ENCODE measurements around the gene ZNRF3. TPM values are rescaled to one million over a fixed set of nuclear protein-coding genes. Genes with fewer than 3 reads are reported as not detected.

ZNRF3 gene
- polyA plus RNA-seq, 3 donors = 0.13 TPM; not detected in 2

- intact Hi-C loops (cut with micrococcal nuclease) = loop anchor here (2.0 to 10.0 kb wide), 2 partner anchors 71 kb away; no protein-coding TSS in a partner anchor
- H2AFZ ChIP-seq (ENCODE audit: insufficient read depth, low read depth, low read length, poor library complexity, severe bottlenecking) = no peak overlapping the region
- Mint-ChIP-seq H3K9me3 (peaks cover 0 to 6% (median 0%) of the 10 kb centered on the region in 7 donors), H3K4me1 (peaks cover 10% of the 10 kb centered on the region), H3K36me3 (no peaks in the 10 kb centered on the region), H3K27me3 (ENCODE audit: low read depth in 3 of 3) (peaks cover 0 to 6% (median 4%) of the 10 kb centered on the region in 3 donors), H3K4me3 (peak overlapping the region in 1 of 2 donors; percentile 84), H3K27ac (peak overlapping the region; percentile 80 to 97 (median 90))
- no peak overlapping the region for H3K4me3 ChIP-seq (replicated peaks in 1 of 3; ENCODE audit: low read depth in 2 of 3, low read length in 3 of 3)
- peak overlapping the region; percentile 7 for H3K4me2 ChIP-seq (replicated peaks; ENCODE audit: extremely low read depth, low read length, poor library complexity, severe bottlenecking)
- no peak overlapping the region for H3K9ac ChIP-seq (ENCODE audit: insufficient read depth, low read length, poor library complexity, severe bottlenecking)
- TF ChIP-seq CTCF (IDR thresholded peaks at IDR 0.05) = no peak
- no peaks in the 10 kb centered on the region for H3K9me3 ChIP-seq (replicated peaks in 1 of 2; ENCODE audit: control insufficient read depth in 1 of 2, insufficient read depth in 1 of 2, low read length in 2 of 2)
- peak overlapping the region; percentile 40 to 69 for H3K27ac ChIP-seq (ENCODE audit: low read depth in 1 of 2, low read length in 2 of 2)
- WGBS (ENCODE audit: insufficient coverage) = 32% methylated on average over 3 of the region's 5 CpGs
- H4K20me1 ChIP-seq (ENCODE audit: insufficient read depth, low read length) = no peaks in the 10 kb centered on the region
- H3K27me3 ChIP-seq (ENCODE audit: control insufficient read depth in 2 of 2, insufficient read depth in 2 of 2, low read length in 2 of 2) = peaks cover 0 to 2% of the 10 kb centered on the region in 2 donors
- H3K79me2 ChIP-seq (ENCODE audit: insufficient read depth, low read length) = no peaks in the 10 kb centered on the region
- H3K4me1 ChIP-seq (ENCODE audit: control insufficient read depth in 1 of 2, insufficient read depth in 2 of 2, low read length in 2 of 2) = peaks cover 12 to 15% of the 10 kb centered on the region in 2 donors
- no peaks in the 10 kb centered on the region for H3K36me3 ChIP-seq (replicated peaks in 1 of 2; ENCODE audit: control insufficient read depth in 1 of 2, insufficient read depth in 2 of 2, low read length in 2 of 2)
- peak; percentile 72 to 90 (median 73) for DNase-seq
These were observed 200.7 kb downstream of the ZNRF3 start for GRCh38 chr22:29083933-29084591.

GRCh38 chr22:29087012-29087411, 203.6 kb downstream of the ZNRF3 start:
- Histone ChIP-seq H4K20me1 (ENCODE audit: insufficient read depth, low read length) (no peaks in the 10 kb centered on the region), H3K4me1 (ENCODE audit: control insufficient read depth in 1 of 2, insufficient read depth in 2 of 2, low read length in 2 of 2) (peaks cover 12 to 15% of the 10 kb centered on the region in 2 donors), H3K79me2 (ENCODE audit: insufficient read depth, low read length) (no peaks in the 10 kb centered on the region), H3K4me2 (replicated peaks; ENCODE audit: extremely low read depth, low read length, poor library complexity, severe bottlenecking) (no peak overlapping the region), H3K9me3 (replicated peaks in 1 of 2; ENCODE audit: control insufficient read depth in 1 of 2, insufficient read depth in 1 of 2, low read length in 2 of 2) (no peaks in the 10 kb centered on the region), H3K36me3 (replicated peaks in 1 of 2; ENCODE audit: control insufficient read depth in 1 of 2, insufficient read depth in 2 of 2, low read length in 2 of 2) (no peaks in the 10 kb centered on the region), H3K27me3 (ENCODE audit: control insufficient read depth in 2 of 2, insufficient read depth in 2 of 2, low read length in 2 of 2) (peaks cover 2% of the 10 kb centered on the region in 2 donors), H3K9ac (ENCODE audit: insufficient read depth, low read length, poor library complexity, severe bottlenecking) (no peak overlapping the region), H3K27ac (ENCODE audit: low read depth in 1 of 2, low read length in 2 of 2) (no peak overlapping the region), H3K4me3 (replicated peaks in 1 of 3; ENCODE audit: low read depth in 2 of 3, low read length in 3 of 3) (no peak overlapping the region), H2AFZ (ENCODE audit: insufficient read depth, low read depth, low read length, poor library complexity, severe bottlenecking) (no peak overlapping the region)
- Mint-ChIP-seq H3K4me1 (peaks cover 13% of the 10 kb centered on the region), H3K9me3 (peaks cover 0 to 6% (median 0%) of the 10 kb centered on the region in 7 donors), H3K27me3 (ENCODE audit: low read depth in 3 of 3) (peaks cover 5 to 9% (median 7%) of the 10 kb centered on the region in 3 donors), H3K4me3 (no peak overlapping the region), H3K27ac (no peak overlapping the region), H3K36me3 (no peaks in the 10 kb centered on the region)
- no CpG with 5 or more reads among the region's 2 CpGs for WGBS (ENCODE audit: insufficient coverage)
- intact Hi-C loops (cut with micrococcal nuclease) = loop anchor here in 1 of 2 donors (10.0 kb wide), 1 partner anchor 68 kb away; no protein-coding TSS in a partner anchor
- DNase-seq = no peak
- TF ChIP-seq CTCF (IDR thresholded peaks at IDR 0.05) = no peak
